DND-41 (cell line): ENCODE measurements around the gene UBP1.

Experiments
- ATAC-seq: fragments of 200-7000 bp; cut with Tn5 transposase; 3 replicates; pipeline ENCODE4 v1.9.1; 2021; ENCODE audit warnings: low read depth; ENCODE audit not compliant: insufficient read depth
- DNase-seq: peaks from one replicate; pipeline ENCODE4 v3.0.0-alpha.2; 2020
- H2AFZ ChIP-seq: 2 replicates; pipeline ENCODE4 v1.6.0; 2012; ENCODE audit warnings: low read depth, low read length
- H3K27ac ChIP-seq: 2 replicates; pipeline ENCODE4 v1.5.1; 2012; ENCODE audit warnings: low read length, inconsistent platforms
- H3K27me3 ChIP-seq: fragments of 200-600 bp; sonication (generic); 2 replicates; pipeline ENCODE4 v1.6.0; 2012; ENCODE audit warnings: low read length, mild to moderate bottlenecking, inconsistent platforms; ENCODE audit not compliant: insufficient read depth, poor library complexity
- H3K36me3 ChIP-seq: 2 replicates; pipeline ENCODE4 v1.5.1; 2012; ENCODE audit warnings: low read length, inconsistent platforms; ENCODE audit not compliant: insufficient read depth
- H3K4me1 ChIP-seq: 2 replicates; pipeline ENCODE4 v1.5.1; 2012; ENCODE audit warnings: mild to moderate bottlenecking, low read length; ENCODE audit not compliant: insufficient read depth
- H3K4me2 ChIP-seq: 2 replicates; pipeline ENCODE4 v1.6.0; 2012; ENCODE audit warnings: mild to moderate bottlenecking, moderate library complexity, low read length, inconsistent platforms; ENCODE audit not compliant: insufficient read depth
- H3K4me3 ChIP-seq, 2 experiments: fragments of 200-600 bp in 1 of 2; shearing (Covaris generic) in 1 of 2; 2 replicates each; pipeline ENCODE4 v1.5.1; 2012 to 2016; ENCODE audit warnings: inconsistent platforms in 2 of 2, low read length in 2 of 2, mild to moderate bottlenecking in 2 of 2, low read depth in 1 of 2, moderate library complexity in 1 of 2
- H3K79me2 ChIP-seq: 2 replicates; pipeline ENCODE4 v1.6.0; 2012; ENCODE audit warnings: low read length, inconsistent platforms; ENCODE audit not compliant: insufficient read depth
- H3K9ac ChIP-seq: 2 replicates; pipeline ENCODE4 v1.6.0; 2012; ENCODE audit warnings: low read depth, mild to moderate bottlenecking, inconsistent platforms, low read length, moderate library complexity
- H3K9me3 ChIP-seq: 2 replicates; pipeline ENCODE4 v1.5.1; 2012; ENCODE audit warnings: low read length, moderate library complexity, mild to moderate bottlenecking, inconsistent platforms; ENCODE audit not compliant: insufficient read depth, severe bottlenecking
- H4K20me1 ChIP-seq: 2 replicates; pipeline ENCODE4 v1.6.0; 2012; ENCODE audit warnings: low read length; ENCODE audit not compliant: insufficient read depth
- CTCF ChIP-seq: IDR thresholded peaks from 2 replicates; pipeline ENCODE4 v1.5.1; 2012; ENCODE audit warnings: borderline replicate concordance, low read length, moderate library complexity, mild to moderate bottlenecking; ENCODE audit not compliant: poor library complexity, severe bottlenecking; ENCODE audit errors: extremely low read depth
- EZH2 ChIP-seq: IDR thresholded peaks from 3 replicates; pipeline ENCODE4 v1.6.1; 2012; ENCODE audit warnings: borderline replicate concordance, low read depth, mild to moderate bottlenecking, moderate library complexity, low read length, inconsistent platforms; ENCODE audit not compliant: severe bottlenecking

UBP1 gene

GRCh38 chr3:33426630-33427317 lies 13.4 kb downstream of the UBP1 start:
- TF ChIP-seq CTCF (no peak), EZH2 (no peak)
- H3K4me2 ChIP-seq: no peak overlapping the region
- H3K27me3 ChIP-seq: no peaks in the 10 kb centered on the region
- peaks cover 30% of the 10 kb centered on the region for H3K36me3 ChIP-seq
- no peaks in the 10 kb centered on the region for H3K4me1 ChIP-seq
- no peaks in the 10 kb centered on the region for H3K9me3 ChIP-seq
- no peak for ATAC-seq
- H2AFZ ChIP-seq: no peak overlapping the region
- H3K4me3 ChIP-seq: no peak overlapping the region
- H4K20me1 ChIP-seq: peaks cover 48% of the 10 kb centered on the region; the same call in 1 of the 2 replicates
- no peak overlapping the region for H3K27ac ChIP-seq
- DNase-seq: no peak
- peaks cover 95% of the 10 kb centered on the region for H3K79me2 ChIP-seq
- no peak overlapping the region for H3K9ac ChIP-seq

GRCh38 chr3:33426068-33426467 lies 14.1 kb downstream of the UBP1 start:
- Histone ChIP-seq H3K27ac (no peak overlapping the region), H3K4me2 (no peak overlapping the region), H3K4me3 (no peak overlapping the region), H3K9ac (no peak overlapping the region), H3K36me3 (peaks cover 37% of the 10 kb centered on the region), H3K27me3 (no peaks in the 10 kb centered on the region), H2AFZ (no peak overlapping the region), H3K9me3 (no peaks in the 10 kb centered on the region), H4K20me1 (peaks cover 44% of the 10 kb centered on the region; the same call in 1 of the 2 replicates), H3K79me2 (peaks cover 93% of the 10 kb centered on the region), H3K4me1 (no peaks in the 10 kb centered on the region)
- DNase-seq: no peak
- TF ChIP-seq CTCF (no peak), EZH2 (no peak)
- no peak for ATAC-seq

- ATAC-seq (no peak), DNase-seq (no peak)
- H3K4me2 ChIP-seq: no peak overlapping the region
- H3K9ac ChIP-seq: no peak overlapping the region
- peaks cover 92% of the 10 kb centered on the region for H3K79me2 ChIP-seq
- TF ChIP-seq CTCF: no peak
- no peak for TF ChIP-seq EZH2
- H3K4me1 ChIP-seq: no peaks in the 10 kb centered on the region
- H3K4me3 ChIP-seq: no peak overlapping the region
- H3K36me3 ChIP-seq: peaks cover 44% of the 10 kb centered on the region
- H3K27ac ChIP-seq: no peak overlapping the region
- peaks cover 42% of the 10 kb centered on the region; the same call in 1 of the 2 replicates for H4K20me1 ChIP-seq
- H3K9me3 ChIP-seq: no peaks in the 10 kb centered on the region
- no peaks in the 10 kb centered on the region for H3K27me3 ChIP-seq
- no peak overlapping the region for H2AFZ ChIP-seq
Measured at GRCh38 chr3:33425453-33425852, 14.8 kb downstream of the UBP1 start.
